HepG2 (cell line): ENCODE measurements around the gene SPATA12. TPM values are rescaled to one million over a fixed set of nuclear protein-coding genes. Genes with fewer than 3 reads are reported as not detected.

Source experiments
- CERS6 ChIP-seq: sonication (generic); formaldehyde crosslinking; IDR thresholded peaks from 2 replicates; pipeline ENCODE4 v1.5.0; 2020; ENCODE audit warnings: missing genetic modification reagents
- GATAD2A ChIP-seq: IDR thresholded peaks from 2 replicates; pipeline ENCODE4 v1.6.1; 2016
- GTF2F1 ChIP-seq: fragments of 150-350 bp; IDR thresholded peaks from 2 replicates; pipeline ENCODE4 v1.6.1; 2014; ENCODE audit warnings: low read length
- MLLT10 ChIP-seq: sonication (generic); formaldehyde crosslinking; IDR thresholded peaks from 2 replicates; pipeline ENCODE4 v1.4.0; 2020; ENCODE audit warnings: missing genetic modification reagents
- NCOA2 ChIP-seq: sonication (generic); formaldehyde crosslinking; IDR thresholded peaks from 2 replicates; pipeline ENCODE4 v1.8.0; 2022; ENCODE audit warnings: inconsistent platforms
- PAXIP1 ChIP-seq: sonication (generic); formaldehyde crosslinking; conservative IDR thresholded peaks from 2 replicates; pipeline ENCODE4 v1.4.0; 2020; ENCODE audit warnings: mild to moderate bottlenecking, missing genetic modification reagents, moderate library complexity
- POLR2A ChIP-seq, 2 experiments: IDR thresholded peaks; 2 replicates each; pipeline ENCODE4 v1.6.1; 2011; ENCODE audit warnings: low read depth in 2 of 2, low read length in 2 of 2, mild to moderate bottlenecking in 1 of 2, moderate library complexity in 1 of 2; ENCODE audit not compliant: insufficient read depth in 1 of 2
- RCOR2 ChIP-seq: IDR thresholded peaks from 2 replicates; pipeline ENCODE4 v1.6.1; 2016; ENCODE audit warnings: missing biosample characterization, missing genetic modification reagents
- TFDP2 ChIP-seq: sonication (generic); formaldehyde crosslinking; IDR thresholded peaks from 2 replicates; pipeline ENCODE4 v1.4.0; 2020; ENCODE audit warnings: missing genetic modification reagents
- TRAFD1 ChIP-seq: sonication (generic); formaldehyde crosslinking; IDR thresholded peaks from 2 replicates; pipeline ENCODE4 v1.5.1; 2020; ENCODE audit warnings: missing genetic modification reagents, mild to moderate bottlenecking, borderline replicate concordance
- ZNF34 ChIP-seq: sonication (generic); formaldehyde crosslinking; IDR thresholded peaks from 2 replicates; pipeline ENCODE4 v1.4.0; 2020; ENCODE audit warnings: mild to moderate bottlenecking, missing genetic modification reagents, borderline replicate concordance
- ZNF629 ChIP-seq: sonication (generic); formaldehyde crosslinking; conservative IDR thresholded peaks from 2 replicates; pipeline ENCODE4 v1.5.0; 2020; ENCODE audit warnings: missing genetic modification reagents
- ZNF660 ChIP-seq: sonication (generic); formaldehyde crosslinking; IDR thresholded peaks from 2 replicates; pipeline ENCODE4 v1.5.1; 2020; ENCODE audit warnings: mild to moderate bottlenecking, low read depth, missing genetic modification reagents, borderline replicate concordance
- ZNF710 ChIP-seq: sonication (generic); formaldehyde crosslinking; IDR thresholded peaks from 2 replicates; pipeline ENCODE4 v1.5.0; 2020; ENCODE audit warnings: mild to moderate bottlenecking, missing genetic modification reagents, borderline replicate concordance
- polyA plus RNA-seq, 8 experiments: library from polyadenylated mRNA; depleted of rRNA in 3 of 8; stranded (reverse) in 7 of 8; unstranded in 1 of 8; fragments of >200 nt; fragmentation: Illumina TruSeq in 4 of 8; extraction: Trizol in 4 of 8; gene quantifications; 2 replicates each; pipeline versions ENCODE4 v1.2.1 to v1.2.3, GENCODE V29; 2011 to 2016; ENCODE audit warnings: low read depth in 4 of 8, missing spikeins in 1 of 8, mixed read lengths in 1 of 8; ENCODE audit not compliant: insufficient read depth in 1 of 8
- total RNA-seq, 5 experiments: library from RNA; depleted of rRNA; stranded (reverse); fragments of >200 nt; fragmentation: Illumina TruSeq; extraction: Trizol; gene quantifications; 2 replicates each; pipeline ENCODE4 v1.2.3, GENCODE V29; 2016; ENCODE audit warnings: low read depth in 1 of 5
- TF ChIP-seq, protein P1 (sequence below): sonication (generic); formaldehyde crosslinking; IDR thresholded peaks from 2 replicates; pipeline ENCODE4 v1.8.0; 2022; ENCODE audit warnings: mild to moderate bottlenecking, missing genetic modification reagents; ENCODE audit not compliant: insufficient replicate concordance

SPATA12 gene
- total and polyA plus RNA-seq, 2 of the 13 experiments (the other 11 are each of a cell fraction or from before 2014, with no cell fraction given): 0.09 to 0.25 TPM

- TF ChIP-seq ZNF710: peak; percentile 65; the same call in 1 of the 2 replicates
- TF ChIP-seq RCOR2 (CRISPR knock-in tag): peak; percentile 49; the same call in 1 of the 2 replicates
- TF ChIP-seq CERS6 (CRISPR knock-in tag): no peak
- peak; percentile 56 for TF ChIP-seq PAXIP1
- no peak for TF ChIP-seq TFDP2 (CRISPR knock-in tag)
- no peak for TF ChIP-seq MLLT10 (CRISPR knock-in tag)
- TF ChIP-seq GTF2F1: no peak
- peak; percentile 50; the same call in 1 of the 2 replicates for TF ChIP-seq NCOA2 (CRISPR knock-in tag)
- TF ChIP-seq, protein P1, sequence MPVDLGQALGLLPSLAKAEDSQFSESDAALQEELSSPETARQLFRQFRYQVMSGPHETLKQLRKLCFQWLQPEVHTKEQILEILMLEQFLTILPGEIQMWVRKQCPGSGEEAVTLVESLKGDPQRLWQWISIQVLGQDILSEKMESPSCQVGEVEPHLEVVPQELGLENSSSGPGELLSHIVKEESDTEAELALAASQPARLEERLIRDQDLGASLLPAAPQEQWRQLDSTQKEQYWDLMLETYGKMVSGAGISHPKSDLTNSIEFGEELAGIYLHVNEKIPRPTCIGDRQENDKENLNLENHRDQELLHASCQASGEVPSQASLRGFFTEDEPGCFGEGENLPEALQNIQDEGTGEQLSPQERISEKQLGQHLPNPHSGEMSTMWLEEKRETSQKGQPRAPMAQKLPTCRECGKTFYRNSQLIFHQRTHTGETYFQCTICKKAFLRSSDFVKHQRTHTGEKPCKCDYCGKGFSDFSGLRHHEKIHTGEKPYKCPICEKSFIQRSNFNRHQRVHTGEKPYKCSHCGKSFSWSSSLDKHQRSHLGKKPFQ (CRISPR knock-in tag): no peak
- TF ChIP-seq TRAFD1 (CRISPR knock-in tag): no peak
- no peak for TF ChIP-seq ZNF34 (CRISPR knock-in tag)
- peak; percentile 98 for TF ChIP-seq ZNF629
- TF ChIP-seq POLR2A (IDR thresholded peaks at IDR 0.05; ENCODE audit: insufficient read depth in 1 of 2, low read depth in 2 of 2, low read length in 2 of 2): 0 out of 4 replicates have a peak, but pooled peaks of 1 of the 2 experiments have one; percentile 8
- TF ChIP-seq ZNF660 (CRISPR knock-in tag): no peak
- TF ChIP-seq GATAD2A (CRISPR knock-in tag): peak; percentile 41; the same call in 1 of the 2 replicates
Measured at GRCh38 chr3:57077630-57078343, 17.3 kb downstream of the SPATA12 start (continued).
